8988T (cell line): ENCODE measurements around the gene PNMA8B.

Experiments used
- DNase-seq: peaks from one replicate; pipeline ENCODE4 v3.0.0; 2011

PNMA8B gene

GRCh38 chr19:46451352-46451751 is 44.3 kb downstream of the PNMA8B start:
- no peak for DNase-seq

DNA sequence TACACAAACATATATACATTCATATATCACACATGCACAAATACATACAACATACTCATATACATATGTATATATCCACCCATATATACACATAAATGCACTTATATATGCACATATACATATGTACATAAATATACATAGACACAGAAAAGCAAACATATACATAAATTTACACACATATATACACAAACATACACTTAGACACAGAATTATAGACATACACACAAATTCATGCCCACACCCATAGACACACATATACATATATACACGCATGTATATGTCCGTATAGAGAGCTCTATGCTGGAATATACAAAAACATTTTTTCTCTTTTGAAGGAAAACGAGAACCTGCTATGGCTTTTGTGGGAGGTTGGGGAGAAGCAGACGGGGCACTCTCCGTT is 44.9 kb downstream of the PNMA8B start:
- no peak for DNase-seq

- no peak for DNase-seq
Measured at GRCh38 chr19:46449228-46449627, 46.4 kb downstream of the PNMA8B start.

GRCh38 chr19:46448601-46449000 is 47.1 kb downstream of the PNMA8B start:
- DNase-seq = no peak

- no peak for DNase-seq
Measured at GRCh38 chr19:46447824-46448223, 47.8 kb downstream of the PNMA8B start.

DNA sequence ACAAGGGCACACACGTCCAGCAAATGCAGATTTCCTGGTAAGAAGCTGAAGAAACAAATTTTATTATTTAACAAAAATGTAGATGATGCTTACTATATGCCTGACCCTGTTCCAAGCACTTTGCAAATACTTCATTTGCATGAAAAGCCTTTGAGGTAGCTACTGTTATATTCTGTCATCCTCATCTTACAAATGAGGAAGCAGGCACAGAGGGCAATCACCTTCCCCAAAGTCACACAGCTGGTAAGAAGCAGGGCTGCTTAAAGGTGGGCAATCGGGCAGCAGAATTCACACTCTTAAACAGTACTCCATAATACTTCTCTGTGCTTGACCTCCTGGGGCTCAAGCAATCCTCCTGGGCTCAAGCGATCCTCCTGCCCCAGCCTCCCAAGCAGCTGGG is 48.7 kb downstream of the PNMA8B start:
- DNase-seq = no peak

- DNase-seq = no peak
Measured at GRCh38 chr19:46446021-46446420, 49.6 kb downstream of the PNMA8B start.

- DNase-seq = no peak
Measured at GRCh38 chr19:46442808-46443450, 52.7 kb downstream of the PNMA8B start.

GRCh38 chr19:46441866-46442265 is 53.8 kb downstream of the PNMA8B start:
- DNase-seq = no peak
